H9 (cell line): Measurements from ENCODE around the gene LETM1. TPM values are rescaled to one million over a fixed set of nuclear protein-coding genes. Genes with fewer than 3 reads are reported as not detected.
A peak's percentile ranks its signal among the peaks of the same experiment; 100 is the strongest.

ENCODE experiments used
- DNase-seq: peaks from one replicate; pipeline ENCODE4 v3.0.0-alpha.2; 2017
- H2AFZ ChIP-seq: one replicate; pipeline ENCODE4 v1.6.1; 2013; ENCODE audit warnings: mild to moderate bottlenecking, low read length, control low read depth, moderate library complexity
- H2AK5ac ChIP-seq: 2 replicates; pipeline ENCODE4 v1.6.1; 2013; ENCODE audit warnings: low read length, control low read depth, mixed read lengths; ENCODE audit not compliant: insufficient read length
- H2BK120ac ChIP-seq: one replicate; pipeline ENCODE4 v1.6.1; 2013; ENCODE audit warnings: low read depth, mild to moderate bottlenecking, low read length, control low read depth, inconsistent platforms; ENCODE audit not compliant: poor library complexity, severe bottlenecking
- H2BK12ac ChIP-seq: 2 replicates; pipeline ENCODE4 v1.6.1; 2013; ENCODE audit warnings: low read length, control low read depth, mixed read lengths, low read depth; ENCODE audit not compliant: insufficient read length
- H2BK15ac ChIP-seq: 2 replicates; pipeline ENCODE4 v1.6.1; 2013; ENCODE audit warnings: low read depth, low read length, control low read depth
- H2BK20ac ChIP-seq: one replicate; pipeline ENCODE4 v1.6.1; 2013; ENCODE audit warnings: low read depth, mild to moderate bottlenecking, low read length, control low read depth, inconsistent platforms; ENCODE audit not compliant: poor library complexity, severe bottlenecking
- H2BK5ac ChIP-seq: 2 replicates; pipeline ENCODE4 v1.6.1; 2013; ENCODE audit warnings: low read length, control low read depth, mixed read lengths; ENCODE audit not compliant: insufficient read length
- H3K14ac ChIP-seq: 2 replicates; pipeline ENCODE4 v1.6.1; 2013; ENCODE audit warnings: low read length, control low read depth; ENCODE audit not compliant: insufficient read depth
- H3K18ac ChIP-seq: 2 replicates; pipeline ENCODE4 v1.6.1; 2013; ENCODE audit warnings: low read depth, mild to moderate bottlenecking, mixed read lengths, low read length, control low read depth; ENCODE audit not compliant: insufficient read length
- H3K23ac ChIP-seq: 2 replicates; pipeline ENCODE4 v1.6.1; 2013; ENCODE audit warnings: low read length, control low read depth, mixed read lengths, low read depth; ENCODE audit not compliant: insufficient read length
- H3K23me2 ChIP-seq: 2 replicates; pipeline ENCODE4 v1.6.1; 2013; ENCODE audit warnings: low read depth, mild to moderate bottlenecking, mixed read lengths, low read length, control low read depth; ENCODE audit not compliant: insufficient read length, poor library complexity, severe bottlenecking
- H3K27ac ChIP-seq: 2 replicates; pipeline ENCODE4 v1.5.1; 2013; ENCODE audit warnings: low read length, control low read depth, mixed read lengths, low read depth; ENCODE audit not compliant: insufficient read length
- H3K27me3 ChIP-seq: 2 replicates; pipeline ENCODE4 v1.6.1; 2013; ENCODE audit warnings: low read length, control low read depth, inconsistent platforms; ENCODE audit not compliant: insufficient read depth
- H3K4ac ChIP-seq: 2 replicates; pipeline ENCODE4 v1.6.1; 2013; ENCODE audit warnings: low read depth, mild to moderate bottlenecking, control low read depth, inconsistent platforms, low read length, moderate library complexity
- H3K4me1 ChIP-seq: 2 replicates; pipeline ENCODE4 v1.6.1; 2013; ENCODE audit warnings: low read length, control low read depth, inconsistent platforms; ENCODE audit not compliant: insufficient read depth
- H3K4me2 ChIP-seq: 2 replicates; pipeline ENCODE4 v1.6.1; 2013; ENCODE audit warnings: low read length, control low read depth, mixed read lengths; ENCODE audit not compliant: insufficient read length, insufficient read depth
- H3K56ac ChIP-seq: 2 replicates; pipeline ENCODE4 v1.6.1; 2013; ENCODE audit warnings: low read depth, mild to moderate bottlenecking, mixed read lengths, low read length, control low read depth; ENCODE audit not compliant: insufficient read length
- H3K79me1 ChIP-seq: 2 replicates; pipeline ENCODE4 v1.6.1; 2013; ENCODE audit warnings: low read depth, mild to moderate bottlenecking, moderate library complexity, low read length, control low read depth, inconsistent platforms; ENCODE audit not compliant: insufficient read depth, poor library complexity, severe bottlenecking
- H3K79me2 ChIP-seq: 2 replicates; pipeline ENCODE4 v1.6.1; 2013; ENCODE audit warnings: low read length, control low read depth, inconsistent platforms; ENCODE audit not compliant: insufficient read depth
- H3K9ac ChIP-seq: 2 replicates; pipeline ENCODE4 v1.6.1; 2013; ENCODE audit warnings: low read length, control low read depth, mixed read lengths; ENCODE audit not compliant: insufficient read length; ENCODE audit errors: extremely low read depth
- H3K9me3 ChIP-seq: one replicate; pipeline ENCODE4 v1.6.1; 2013; ENCODE audit warnings: low read depth, low read length, inconsistent platforms; ENCODE audit not compliant: control insufficient read depth
- H3T11ph ChIP-seq: one replicate; pipeline ENCODE4 v1.6.1; 2013; ENCODE audit warnings: mild to moderate bottlenecking, low read length, control low read depth, inconsistent platforms
- H4K20me1 ChIP-seq: one replicate; pipeline ENCODE4 v1.6.1; 2013; ENCODE audit not compliant: control insufficient read depth, insufficient read length, insufficient read depth
- H4K5ac ChIP-seq: 2 replicates; pipeline ENCODE4 v1.6.1; 2013; ENCODE audit warnings: low read depth, mild to moderate bottlenecking, mixed read lengths, low read length, control low read depth; ENCODE audit not compliant: insufficient read length
- H4K8ac ChIP-seq: replicated peaks from 2 replicates; pipeline ENCODE4 v1.6.1; 2013; ENCODE audit warnings: low read length, control low read depth, mixed read lengths, low read depth; ENCODE audit not compliant: insufficient read length
- H4K91ac ChIP-seq: 2 replicates; pipeline ENCODE4 v1.6.1; 2013; ENCODE audit warnings: low read depth, mild to moderate bottlenecking, moderate library complexity, mixed read lengths, low read length, control low read depth; ENCODE audit not compliant: insufficient read length
- H3K27ac Mint-ChIP-seq, 3 experiments: 2 replicates in 2 of 3; 3 replicates in 1 of 3; pipeline ENCODE4 v1.8.0; 2020 to 2021; ENCODE audit warnings: mixed read lengths in 3 of 3, mild to moderate bottlenecking in 1 of 3, moderate library complexity in 1 of 3
- H3K27me3 Mint-ChIP-seq: 2 replicates; pipeline ENCODE4 v1.8.0; 2021; ENCODE audit warnings: low read depth, mild to moderate bottlenecking, moderate library complexity, mixed read lengths
- H3K36me3 Mint-ChIP-seq, 3 experiments: 2 replicates in 2 of 3; 3 replicates in 1 of 3; pipeline ENCODE4 v1.8.0; 2020 to 2021; ENCODE audit warnings: low read depth in 3 of 3, mixed read lengths in 3 of 3; ENCODE audit not compliant: insufficient read depth in 1 of 3
- H3K4me1 Mint-ChIP-seq, 2 experiments: 2 replicates each; pipeline ENCODE4 v1.8.0; 2020; ENCODE audit warnings: mixed read lengths in 2 of 2
- H3K4me3 Mint-ChIP-seq, 2 experiments: 2 replicates in 1 of 2; 3 replicates in 1 of 2; pipeline ENCODE4 v1.8.0; 2020 to 2021; ENCODE audit warnings: mild to moderate bottlenecking in 2 of 2, mixed read lengths in 2 of 2, moderate library complexity in 1 of 2
- H3K9me3 Mint-ChIP-seq, 2 experiments: 2 replicates in 1 of 2; 3 replicates in 1 of 2; pipeline ENCODE4 v1.8.0; 2020; ENCODE audit warnings: mild to moderate bottlenecking in 2 of 2, mixed read lengths in 2 of 2, moderate library complexity in 1 of 2
- CTCF ChIP-seq: fragments of 200-600 bp; sonication (generic); conservative IDR thresholded peaks from 3 replicates; pipeline ENCODE4 v1.8.0; 2021; ENCODE audit warnings: antibody characterized with exemption, mild to moderate bottlenecking
- WGBS: extraction: QIAGEN DNeasy Blood & Tissue Kit; methylation state at CpG from one replicate; pipeline ENCODE4 v1.1.7; 2013; ENCODE audit warnings: missing lambda C conversion rate, low lambda C conversion rate, mixed read lengths; ENCODE audit not compliant: insufficient read length; ENCODE audit errors: extremely low coverage; 5-methylcytosine and 5-hydroxymethylcytosine counted together
- total RNA-seq: library from RNA; stranded (reverse); gene quantifications from 2 replicates; pipeline ENCODE4 v1.2.1, GENCODE V29; 2021

The LETM1 gene
- total RNA-seq, 1 experiment from 2014 or later, result 43.4 TPM

GRCh38 chr4:1766106-1767060, 89.6 kb downstream of the LETM1 start:
- no peaks in the 10 kb centered on the region for H3K9me3 ChIP-seq
- no CpG with 5 or more reads among the region's 41 CpGs for whole genome bisulfite sequencing
- H2AFZ ChIP-seq, result no peak overlapping the region
- H3K14ac ChIP-seq, result no peak overlapping the region
- no peak overlapping the region for H2BK5ac ChIP-seq
- H2BK12ac ChIP-seq, result no peak overlapping the region
- no peak for TF ChIP-seq CTCF
- H3K79me1 ChIP-seq, result no peaks in the 10 kb centered on the region
- H4K5ac ChIP-seq, result no peak overlapping the region
- H3K27me3 Mint-ChIP-seq, result peaks cover 15% of the 10 kb centered on the region
- H2BK15ac ChIP-seq, result no peak overlapping the region
- H3K27ac ChIP-seq, result no peak overlapping the region
- no peak overlapping the region for H3K4ac ChIP-seq
- no peak overlapping the region for H4K8ac ChIP-seq
- no peak overlapping the region for H3K9ac ChIP-seq
- no peaks in the 10 kb centered on the region for H4K20me1 ChIP-seq
- no peak overlapping the region for H4K91ac ChIP-seq
- H2BK120ac ChIP-seq, result no peak overlapping the region
- no peak overlapping the region for H2AK5ac ChIP-seq
- no peak overlapping the region for H2BK20ac ChIP-seq
- DNase-seq, result peak; percentile 70
- H3K4me2 ChIP-seq, result peak overlapping the region; percentile 2
- H3T11ph ChIP-seq, result no peak overlapping the region
- no peak overlapping the region for H3K23ac ChIP-seq
- peaks cover 13 to 31% of the 10 kb centered on the region in 2 experiments for H3K4me1 Mint-ChIP-seq
- H3K18ac ChIP-seq, result no peak overlapping the region
- no peaks in the 10 kb centered on the region for H3K36me3 Mint-ChIP-seq
- no peaks in the 10 kb centered on the region; the same call in 1 of the 2 replicates for H3K4me1 ChIP-seq
- H3K27ac Mint-ChIP-seq, result no peak overlapping the region
- no peaks in the 10 kb centered on the region for H3K27me3 ChIP-seq
- no peak overlapping the region for H3K4me3 Mint-ChIP-seq
- H3K23me2 ChIP-seq, result peaks cover 3% of the 10 kb centered on the region
- H3K9me3 Mint-ChIP-seq, result no peaks in the 10 kb centered on the region
- H3K56ac ChIP-seq, result no peak overlapping the region
- no peaks in the 10 kb centered on the region for H3K79me2 ChIP-seq
